SK-N-SH (cell line): ENCODE data around the gene PBX3. TPM values are rescaled to one million over a fixed set of nuclear protein-coding genes. Genes with fewer than 3 reads are reported as not detected.
A peak's percentile ranks its signal among the peaks of the same experiment; 100 is the strongest.

Experiments
- CTCF ChIA-PET: fragments of 300-600, 350-600 bp; formaldehyde crosslinking; extraction: SDS; loops from one replicate; lab custom pipeline; 2021; lab: Yijun Ruan, JAX
- POLR2A ChIA-PET: fragments of 350-600 bp; sonication (Branson Sonifier 250); formaldehyde crosslinking; extraction: SDS; loops from one replicate; lab custom pipeline; 2020; ENCODE audit warnings: antibody characterized with exemption, inconsistent platforms; lab: Yijun Ruan, JAX
- DNase-seq: peaks from one replicate; pipeline ENCODE4 v3.0.0; 2012
- H2AFZ ChIP-seq: fragments of 200-600 bp; sonication (generic); 2 replicates; pipeline ENCODE4 v1.8.1; 2016; ENCODE audit warnings: antibody characterized with exemption, mild to moderate bottlenecking, low read depth
- H3F3A ChIP-seq: fragments of 200-600 bp; sonication (generic); replicated peaks from 2 replicates; pipeline ENCODE3; 2016; ENCODE audit warnings: antibody characterized with exemption, mild to moderate bottlenecking; ENCODE audit not compliant: insufficient read depth
- H3K27ac ChIP-seq, 2 experiments: fragments of 200-500 bp in 1 of 2; fragments of 200-600 bp in 1 of 2; sonication (Bioruptor generic) in 1 of 2; sonication (generic), shearing (Covaris generic) in 1 of 2; 2 replicates each; pipeline versions ENCODE4 v1.5.1 to v1.6.1; 2014 to 2016; ENCODE audit warnings: low read depth in 2 of 2, inconsistent platforms in 1 of 2, low read length in 1 of 2, mild to moderate bottlenecking in 1 of 2, mixed read lengths in 1 of 2
- H3K27me3 ChIP-seq: fragments of 200-600 bp; sonication (generic), shearing (Covaris generic); 2 replicates; pipeline ENCODE4 v1.6.1; 2016; ENCODE audit warnings: mixed run types; ENCODE audit not compliant: insufficient read depth
- H3K36me3 ChIP-seq, 2 experiments: fragments of 200-500 bp in 1 of 2; fragments of 200-600 bp in 1 of 2; sonication (Bioruptor generic) in 1 of 2; sonication (generic) in 1 of 2; replicated peaks in 1 of 2; 2 replicates each; pipeline versions ENCODE3 to v1.5.1; 2014 to 2016; ENCODE audit warnings: low read length in 1 of 2, mild to moderate bottlenecking in 1 of 2; ENCODE audit not compliant: insufficient read depth in 2 of 2, control insufficient read depth in 1 of 2
- H3K4me1 ChIP-seq, 2 experiments: fragments of 200-500 bp in 1 of 2; fragments of 200-600 bp in 1 of 2; sonication (Bioruptor generic) in 1 of 2; sonication (generic), shearing (Covaris generic) in 1 of 2; 2 replicates each; pipeline versions ENCODE4 v1.5.1 to v1.6.1; 2014 to 2016; ENCODE audit warnings: low read depth in 1 of 2, low read length in 1 of 2, mixed run types in 1 of 2; ENCODE audit not compliant: insufficient read depth in 2 of 2, control insufficient read depth in 1 of 2
- H3K4me2 ChIP-seq: fragments of 200-600 bp; sonication (generic), shearing (Covaris generic); 2 replicates; pipeline ENCODE4 v1.6.1; 2017; ENCODE audit warnings: mixed run types
- H3K4me3 ChIP-seq, 2 experiments: fragments of 200-500 bp in 1 of 2; fragments of 200-600 bp in 1 of 2; sonication (Bioruptor generic) in 1 of 2; sonication (generic), shearing (Covaris generic) in 1 of 2; 2 replicates each; pipeline versions ENCODE4 v1.5.1 to v1.8.1; 2014 to 2016; ENCODE audit warnings: low read depth in 2 of 2, inconsistent platforms in 1 of 2, low read length in 1 of 2, mild to moderate bottlenecking in 1 of 2, mixed read lengths in 1 of 2, moderate library complexity in 1 of 2
- H3K79me2 ChIP-seq: fragments of 200-600 bp; sonication (generic); 2 replicates; pipeline ENCODE4 v1.8.1; 2017; ENCODE audit warnings: mild to moderate bottlenecking; ENCODE audit not compliant: insufficient read depth
- H3K9ac ChIP-seq: fragments of 200-600 bp; sonication (generic); 2 replicates; pipeline ENCODE4 v1.6.1; 2017; ENCODE audit warnings: mixed run types
- H3K9me2 ChIP-seq: fragments of 200-600 bp; sonication (generic); 2 replicates; pipeline ENCODE4 v1.6.1; 2017; ENCODE audit warnings: mixed run types
- H3K9me3 ChIP-seq: fragments of 200-600 bp; sonication (generic); 2 replicates; pipeline ENCODE4 v1.6.1; 2017; ENCODE audit warnings: mixed run types, mild to moderate bottlenecking, moderate library complexity
- H4K20me1 ChIP-seq: fragments of 200-600 bp; sonication (generic); 2 replicates; pipeline ENCODE4 v1.6.1; 2017; ENCODE audit warnings: mild to moderate bottlenecking, mixed run types; ENCODE audit not compliant: insufficient read depth
- CHD2 ChIP-seq: fragments of 150-350 bp; IDR thresholded peaks from 2 replicates; pipeline ENCODE4 v1.6.1; 2018; ENCODE audit warnings: low read length; ENCODE audit not compliant: partially characterized antibody
- EP300 ChIP-seq, 2 experiments: IDR thresholded peaks; 2 replicates each; pipeline versions ENCODE4 v1.4.0 to v1.6.1; 2012; ENCODE audit warnings: borderline replicate concordance in 1 of 2, low read depth in 1 of 2, low read length in 1 of 2
- EZH2phosphoT487 ChIP-seq: fragments of 200-600 bp; sonication (generic); IDR thresholded peaks from 2 replicates; pipeline ENCODE4 v1.6.1; 2017; ENCODE audit warnings: low read depth, mixed run types, mild to moderate bottlenecking, antibody characterized with exemption, moderate library complexity, borderline replicate concordance
- FOSL2 ChIP-seq: IDR thresholded peaks from 2 replicates; pipeline ENCODE4 v1.4.0; 2012; ENCODE audit warnings: low read depth, mild to moderate bottlenecking, moderate library complexity, borderline replicate concordance
- GABPA ChIP-seq: IDR thresholded peaks from 2 replicates; pipeline ENCODE4 v1.4.0; 2012; ENCODE audit warnings: low read depth, mild to moderate bottlenecking
- JUND ChIP-seq: IDR thresholded peaks from 2 replicates; pipeline ENCODE4 v1.4.0; 2012
- MEF2A ChIP-seq: IDR thresholded peaks from 2 replicates; pipeline ENCODE4 v1.4.0; 2012; ENCODE audit warnings: low read depth, borderline replicate concordance
- MXI1 ChIP-seq: IDR thresholded peaks from 2 replicates; pipeline ENCODE4 v1.6.1; 2012; ENCODE audit warnings: mild to moderate bottlenecking, low read depth, low read length, improper control_type of control experiment
- NFIC ChIP-seq: IDR thresholded peaks from 2 replicates; pipeline ENCODE4 v1.4.0; 2012; ENCODE audit warnings: borderline replicate concordance
- NRF1 ChIP-seq: IDR thresholded peaks from 2 replicates; pipeline ENCODE4 v1.6.1; 2012; ENCODE audit warnings: low read depth, mild to moderate bottlenecking, low read length
- POLR2AphosphoS5 ChIP-seq: IDR thresholded peaks from 2 replicates; pipeline ENCODE4 v1.6.1; 2012; ENCODE audit warnings: low read depth, low read length
- RAD21 ChIP-seq: IDR thresholded peaks from 2 replicates; pipeline ENCODE4 v1.6.1; 2012; ENCODE audit warnings: mild to moderate bottlenecking, low read length
- RCOR1 ChIP-seq: fragments of 150-350 bp; IDR thresholded peaks from 2 replicates; pipeline ENCODE4 v1.6.1; 2017; ENCODE audit warnings: antibody characterized with exemption, low read length
- RFX5 ChIP-seq: IDR thresholded peaks from 2 replicates; pipeline ENCODE4 v1.6.1; 2012; ENCODE audit warnings: mild to moderate bottlenecking, improper control_type of control experiment, low read length
- RXRA ChIP-seq: IDR thresholded peaks from 2 replicates; pipeline ENCODE4 v1.4.0; 2012; ENCODE audit warnings: low read depth, mild to moderate bottlenecking, borderline replicate concordance
- SMC3 ChIP-seq: IDR thresholded peaks from 2 replicates; pipeline ENCODE4 v1.6.1; 2012; ENCODE audit warnings: low read depth, low read length, improper control_type of control experiment
- TAF1 ChIP-seq: IDR thresholded peaks from 2 replicates; pipeline ENCODE4 v1.6.1; 2012; ENCODE audit warnings: low read depth, mild to moderate bottlenecking, low read length, moderate library complexity, borderline replicate concordance
- TCF12 ChIP-seq: IDR thresholded peaks from 2 replicates; pipeline ENCODE4 v1.4.0; 2012
- TEAD4 ChIP-seq: IDR thresholded peaks from 2 replicates; pipeline ENCODE4 v1.4.0; 2012; ENCODE audit warnings: mild to moderate bottlenecking, borderline replicate concordance; ENCODE audit not compliant: insufficient read depth
- YY1 ChIP-seq: IDR thresholded peaks from 2 replicates; pipeline ENCODE4 v1.4.0; 2012; ENCODE audit warnings: low read depth, mild to moderate bottlenecking
- WGBS: methylation state at CpG from one replicate; pipeline ENCODE4 v1.1.6; 2017; ENCODE audit warnings: low lambda C conversion rate; 5-methylcytosine and 5-hydroxymethylcytosine counted together
- polyA plus RNA-seq, 3 experiments: library from polyadenylated mRNA; depleted of rRNA; stranded (reverse); fragments of >200 nt; gene quantifications; 2 replicates each; pipeline ENCODE4 v1.2.3, GENCODE V29; 2012
- TF ChIP-seq, protein P1 (sequence below): fragments of 150-350 bp; IDR thresholded peaks from 2 replicates; pipeline ENCODE4 v1.6.1; 2017; ENCODE audit warnings: antibody characterized with exemption, low read length, low read depth, borderline replicate concordance
- TF ChIP-seq, protein P2 (sequence below): IDR thresholded peaks from 2 replicates; pipeline ENCODE4 v1.4.0; 2012; ENCODE audit warnings: low read depth
- TF ChIP-seq, protein P3 (sequence below): IDR thresholded peaks from 2 replicates; pipeline ENCODE4; 2012
- TF ChIP-seq, protein P4 (sequence below): IDR thresholded peaks from 2 replicates; pipeline ENCODE4 v1.4.0; 2012; ENCODE audit warnings: low read depth, borderline replicate concordance

The PBX3 gene
- polyA plus RNA-seq, 1 of the 3 experiments (the other 2 are of a cell fraction): 73.0 TPM

DNA sequence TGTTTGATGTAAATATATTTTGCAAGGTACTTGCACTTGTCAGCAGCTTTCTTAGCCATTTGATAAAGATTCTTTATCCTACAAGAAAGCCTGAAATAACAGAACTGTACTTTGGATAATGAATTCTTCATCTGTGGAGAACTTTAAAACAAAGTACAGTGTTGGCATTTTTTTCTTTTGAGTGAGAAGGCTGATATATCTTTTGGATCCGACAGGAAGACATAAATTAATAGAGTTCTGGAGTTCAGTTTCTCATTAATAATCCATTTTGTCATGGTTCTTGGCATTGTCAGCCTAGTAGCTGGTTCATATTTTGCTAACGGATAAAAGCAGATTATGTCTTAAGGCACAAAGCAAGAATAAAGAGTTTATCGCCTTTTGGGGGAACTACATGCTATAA, 17.0 kb downstream of the PBX3 start:
- ChIA-PET POLR2A (no interaction called here), CTCF (interaction anchor here (0.9 to 2.1 kb wide), 4 partner anchors 9 to 206 kb away, joined by 3 to 6 read pairs (median 4); no protein-coding TSS in a partner anchor)
- Histone ChIP-seq H3K9ac (0 out of 2 replicates have a peak overlapping the region, but pooled peaks have one; percentile 2), H3K27me3 (no peaks in the 10 kb centered on the region), H3K79me2 (peaks cover 100% of the 10 kb centered on the region), H3K4me3 (0 out of 4 replicates have a peak overlapping the region, but pooled peaks of 1 of the 2 experiments have one; percentile 7), H3K9me3 (no peaks in the 10 kb centered on the region), H3F3A (peaks cover 26% of the 10 kb centered on the region), H3K4me1 (peaks cover 24 to 37% of the 10 kb centered on the region in 2 experiments; a peak in 3 of 4 replicates), H3K36me3 (peaks cover 23 to 31% of the 10 kb centered on the region in 2 experiments), H2AFZ (no peak overlapping the region), H3K4me2 (peak overlapping the region; percentile 56; the same call in 1 of the 2 replicates), H3K27ac (peak overlapping the region; percentile 53 to 86), H3K9me2 (no peaks in the 10 kb centered on the region), H4K20me1 (peaks cover 80% of the 10 kb centered on the region)
- TF ChIP-seq RAD21 (no peak), EZH2phosphoT487 (no peak), SMC3 (no peak), NFIC (peak; percentile 63; the same call in 1 of the 2 replicates), NRF1 (no peak), CHD2 (peak; percentile 31), FOSL2 (peak; percentile 21; the same call in 1 of the 2 replicates), RXRA (no peak), RFX5 (no peak), EP300 (IDR thresholded peaks at IDR 0.05; ENCODE audit: borderline replicate concordance in 1 of 2, low read depth in 1 of 2, low read length in 1 of 2) (peak; percentile 58 to 64; a peak in 2 of 4 replicates), JUND (peak; percentile 54), MEF2A (0 out of 2 replicates have a peak, but pooled peaks have one; percentile 10), TAF1 (no peak), TCF12 (peak; percentile 71), TEAD4 (0 out of 2 replicates have a peak, but pooled peaks have one; percentile 26), POLR2AphosphoS5 (peak; percentile 57), MXI1 (no peak), RCOR1 (peak; percentile 41; the same call in 1 of the 2 replicates), GABPA (no peak), YY1 (no peak)
- TF ChIP-seq, protein P1, sequence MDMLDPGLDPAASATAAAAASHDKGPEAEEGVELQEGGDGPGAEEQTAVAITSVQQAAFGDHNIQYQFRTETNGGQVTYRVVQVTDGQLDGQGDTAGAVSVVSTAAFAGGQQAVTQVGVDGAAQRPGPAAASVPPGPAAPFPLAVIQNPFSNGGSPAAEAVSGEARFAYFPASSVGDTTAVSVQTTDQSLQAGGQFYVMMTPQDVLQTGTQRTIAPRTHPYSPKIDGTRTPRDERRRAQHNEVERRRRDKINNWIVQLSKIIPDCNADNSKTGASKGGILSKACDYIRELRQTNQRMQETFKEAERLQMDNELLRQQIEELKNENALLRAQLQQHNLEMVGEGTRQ: no peak
- TF ChIP-seq, protein P2, sequence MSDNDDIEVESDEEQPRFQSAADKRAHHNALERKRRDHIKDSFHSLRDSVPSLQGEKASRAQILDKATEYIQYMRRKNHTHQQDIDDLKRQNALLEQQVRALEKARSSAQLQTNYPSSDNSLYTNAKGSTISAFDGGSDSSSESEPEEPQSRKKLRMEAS: no peak
- TF ChIP-seq, protein P3, sequence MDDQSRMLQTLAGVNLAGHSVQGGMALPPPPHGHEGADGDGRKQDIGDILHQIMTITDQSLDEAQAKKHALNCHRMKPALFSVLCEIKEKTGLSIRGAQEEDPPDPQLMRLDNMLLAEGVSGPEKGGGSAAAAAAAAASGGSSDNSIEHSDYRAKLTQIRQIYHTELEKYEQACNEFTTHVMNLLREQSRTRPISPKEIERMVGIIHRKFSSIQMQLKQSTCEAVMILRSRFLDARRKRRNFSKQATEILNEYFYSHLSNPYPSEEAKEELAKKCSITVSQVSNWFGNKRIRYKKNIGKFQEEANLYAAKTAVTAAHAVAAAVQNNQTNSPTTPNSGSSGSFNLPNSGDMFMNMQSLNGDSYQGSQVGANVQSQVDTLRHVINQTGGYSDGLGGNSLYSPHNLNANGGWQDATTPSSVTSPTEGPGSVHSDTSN: peak; percentile 89
- TF ChIP-seq, protein P4, sequence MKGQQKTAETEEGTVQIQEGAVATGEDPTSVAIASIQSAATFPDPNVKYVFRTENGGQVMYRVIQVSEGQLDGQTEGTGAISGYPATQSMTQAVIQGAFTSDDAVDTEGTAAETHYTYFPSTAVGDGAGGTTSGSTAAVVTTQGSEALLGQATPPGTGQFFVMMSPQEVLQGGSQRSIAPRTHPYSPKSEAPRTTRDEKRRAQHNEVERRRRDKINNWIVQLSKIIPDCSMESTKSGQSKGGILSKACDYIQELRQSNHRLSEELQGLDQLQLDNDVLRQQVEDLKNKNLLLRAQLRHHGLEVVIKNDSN: no peak
- no peak for DNase-seq
- 51% methylated on average over 3 of the region's 3 CpGs for WGBS
